Measurements from ENCODE around the gene UBAC2.

UBAC2 gene

DNA sequence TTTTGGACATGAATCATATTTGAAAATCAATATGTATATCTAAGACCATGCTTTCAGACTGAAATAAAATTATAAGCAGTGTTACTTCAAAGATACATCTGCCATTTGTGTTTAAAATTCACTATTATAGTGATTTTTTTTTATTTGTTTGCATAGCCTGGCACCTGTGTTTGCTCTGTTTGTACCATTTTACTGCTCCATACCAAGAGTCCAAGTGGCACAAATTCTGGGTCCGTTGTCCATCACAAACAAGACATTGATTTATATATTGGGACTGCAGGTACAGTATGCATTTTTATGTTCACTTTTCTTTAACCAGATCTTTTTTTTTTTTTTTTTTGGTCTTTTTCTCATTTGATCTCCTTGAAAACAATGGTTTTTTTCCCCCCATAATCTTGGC lies 113.3 kb downstream of the UBAC2 start:
- DNase-seq (ENCODE audit: low read depth), result no peak
- TF ChIP-seq, protein P1, sequence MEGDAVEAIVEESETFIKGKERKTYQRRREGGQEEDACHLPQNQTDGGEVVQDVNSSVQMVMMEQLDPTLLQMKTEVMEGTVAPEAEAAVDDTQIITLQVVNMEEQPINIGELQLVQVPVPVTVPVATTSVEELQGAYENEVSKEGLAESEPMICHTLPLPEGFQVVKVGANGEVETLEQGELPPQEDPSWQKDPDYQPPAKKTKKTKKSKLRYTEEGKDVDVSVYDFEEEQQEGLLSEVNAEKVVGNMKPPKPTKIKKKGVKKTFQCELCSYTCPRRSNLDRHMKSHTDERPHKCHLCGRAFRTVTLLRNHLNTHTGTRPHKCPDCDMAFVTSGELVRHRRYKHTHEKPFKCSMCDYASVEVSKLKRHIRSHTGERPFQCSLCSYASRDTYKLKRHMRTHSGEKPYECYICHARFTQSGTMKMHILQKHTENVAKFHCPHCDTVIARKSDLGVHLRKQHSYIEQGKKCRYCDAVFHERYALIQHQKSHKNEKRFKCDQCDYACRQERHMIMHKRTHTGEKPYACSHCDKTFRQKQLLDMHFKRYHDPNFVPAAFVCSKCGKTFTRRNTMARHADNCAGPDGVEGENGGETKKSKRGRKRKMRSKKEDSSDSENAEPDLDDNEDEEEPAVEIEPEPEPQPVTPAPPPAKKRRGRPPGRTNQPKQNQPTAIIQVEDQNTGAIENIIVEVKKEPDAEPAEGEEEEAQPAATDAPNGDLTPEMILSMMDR (conservative IDR thresholded peaks at IDR 0.05; ENCODE audit: low read depth, low read length), result no peak
- no peak overlapping the region for H3K4me3 ChIP-seq (ENCODE audit: low read depth, low read length)

DNA sequence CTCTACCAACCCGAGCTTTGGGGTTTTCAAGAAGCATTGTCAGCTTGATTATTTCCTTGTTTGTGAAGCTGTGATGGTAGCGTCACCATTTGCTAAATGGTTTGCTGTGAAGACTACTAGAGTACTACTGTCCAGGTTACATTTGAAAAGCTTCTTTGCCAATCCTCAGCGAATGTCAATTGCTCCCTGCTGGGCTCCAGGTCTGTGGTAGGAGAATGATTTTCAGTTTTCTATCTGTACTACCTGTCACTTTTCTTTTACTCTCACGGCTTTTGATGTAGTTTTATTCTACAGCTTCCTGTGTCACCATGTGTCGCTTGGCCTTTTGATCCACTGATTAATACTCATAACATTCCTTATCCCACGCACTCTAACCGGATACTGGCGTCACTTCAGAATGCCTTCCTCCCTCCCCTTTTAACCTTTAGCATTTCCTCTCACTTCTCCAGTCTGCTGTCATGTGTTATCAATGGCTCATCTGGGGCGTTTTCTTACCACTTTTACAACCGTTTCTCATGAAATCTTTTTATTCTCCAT lies 114.1 kb downstream of the UBAC2 start:
- DNase-seq (ENCODE audit: low read depth), result peak; percentile 83
- TF ChIP-seq, protein P1 (conservative IDR thresholded peaks at IDR 0.05; ENCODE audit: low read depth, low read length), result no peak
- H3K4me3 ChIP-seq (ENCODE audit: low read depth, low read length), result no peak overlapping the region

DNA sequence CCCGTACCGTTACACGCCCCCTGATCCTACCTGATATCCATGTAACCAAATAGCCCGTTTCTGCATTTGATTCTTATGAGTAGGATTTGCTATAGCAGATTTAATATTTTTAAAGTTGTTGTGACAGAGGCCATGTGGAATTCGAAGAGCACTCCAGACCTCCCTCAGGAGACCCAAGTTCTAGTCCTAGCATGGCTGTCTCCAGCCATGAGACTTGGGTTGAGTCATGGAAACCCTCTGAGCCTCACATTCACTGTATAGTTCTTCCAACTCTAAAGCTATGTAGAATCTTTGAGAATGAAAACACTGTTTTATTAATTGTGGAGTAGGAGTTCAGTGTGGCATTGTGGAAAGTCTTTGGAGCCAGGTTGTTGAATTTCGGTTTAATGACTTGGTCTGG lies 114.5 kb downstream of the UBAC2 start:
- no peak for DNase-seq (ENCODE audit: low read depth)
- TF ChIP-seq, protein P1 (conservative IDR thresholded peaks at IDR 0.05; ENCODE audit: low read depth, low read length), result no peak
- H3K4me3 ChIP-seq (ENCODE audit: low read depth, low read length), result no peak overlapping the region

DNA sequence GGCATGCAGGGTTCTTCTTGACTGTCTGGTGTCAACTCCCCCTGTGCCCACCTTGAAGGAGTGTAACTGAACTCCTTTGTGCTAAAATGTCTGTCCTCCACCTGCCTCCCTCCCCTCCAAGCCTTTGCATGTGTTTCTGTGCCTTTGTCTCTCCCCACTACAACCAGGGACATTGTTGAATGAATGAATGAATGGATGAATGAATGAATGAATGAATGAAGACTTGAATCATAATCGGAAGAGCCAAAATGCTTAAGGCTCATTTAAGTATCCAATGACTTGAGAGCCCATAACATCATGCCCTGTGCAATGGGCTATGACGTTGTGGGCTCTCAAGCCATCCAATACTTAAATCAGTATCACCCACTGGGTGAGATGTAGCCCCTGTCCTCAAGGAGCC lies 115.6 kb downstream of the UBAC2 start:
- H3K4me3 ChIP-seq (ENCODE audit: low read depth, low read length), result no peak overlapping the region
- DNase-seq (ENCODE audit: low read depth), result no peak
- TF ChIP-seq, protein P1 (conservative IDR thresholded peaks at IDR 0.05; ENCODE audit: low read depth, low read length), result no peak

DNA sequence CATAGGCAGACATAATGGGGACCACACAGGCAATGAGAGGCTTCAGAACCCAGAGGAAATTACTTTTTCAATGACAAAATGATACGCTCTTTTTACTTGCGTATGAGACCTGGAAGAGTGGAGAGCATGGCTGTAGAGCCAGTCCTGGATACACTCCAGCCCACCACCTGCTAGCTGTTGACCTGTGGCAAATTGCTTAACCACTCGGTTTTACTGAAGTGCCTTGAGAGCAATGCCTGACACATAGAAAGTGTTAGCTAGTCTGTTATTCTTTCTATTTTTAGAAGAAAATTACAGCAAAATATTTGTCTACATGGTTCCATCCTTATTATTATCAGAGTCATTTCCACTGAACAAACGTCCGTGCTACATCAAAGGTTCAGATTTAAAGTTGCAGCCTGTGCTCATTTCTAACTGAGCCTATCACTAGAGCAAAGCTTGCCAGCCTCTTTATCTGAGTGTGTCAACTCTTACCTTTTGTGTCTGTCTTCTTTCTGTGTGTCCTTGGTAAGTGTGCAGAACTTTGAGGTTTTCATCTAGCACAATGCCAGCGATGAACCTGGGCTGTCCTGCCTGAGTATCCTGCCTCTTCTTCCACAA lies 116.1 kb downstream of the UBAC2 start:
- H3K4me3 ChIP-seq (ENCODE audit: low read depth, low read length), result no peak overlapping the region
- DNase-seq (ENCODE audit: low read depth), result peak; percentile 90
- TF ChIP-seq, protein P1 (conservative IDR thresholded peaks at IDR 0.05; ENCODE audit: low read depth, low read length), result no peak

DNA sequence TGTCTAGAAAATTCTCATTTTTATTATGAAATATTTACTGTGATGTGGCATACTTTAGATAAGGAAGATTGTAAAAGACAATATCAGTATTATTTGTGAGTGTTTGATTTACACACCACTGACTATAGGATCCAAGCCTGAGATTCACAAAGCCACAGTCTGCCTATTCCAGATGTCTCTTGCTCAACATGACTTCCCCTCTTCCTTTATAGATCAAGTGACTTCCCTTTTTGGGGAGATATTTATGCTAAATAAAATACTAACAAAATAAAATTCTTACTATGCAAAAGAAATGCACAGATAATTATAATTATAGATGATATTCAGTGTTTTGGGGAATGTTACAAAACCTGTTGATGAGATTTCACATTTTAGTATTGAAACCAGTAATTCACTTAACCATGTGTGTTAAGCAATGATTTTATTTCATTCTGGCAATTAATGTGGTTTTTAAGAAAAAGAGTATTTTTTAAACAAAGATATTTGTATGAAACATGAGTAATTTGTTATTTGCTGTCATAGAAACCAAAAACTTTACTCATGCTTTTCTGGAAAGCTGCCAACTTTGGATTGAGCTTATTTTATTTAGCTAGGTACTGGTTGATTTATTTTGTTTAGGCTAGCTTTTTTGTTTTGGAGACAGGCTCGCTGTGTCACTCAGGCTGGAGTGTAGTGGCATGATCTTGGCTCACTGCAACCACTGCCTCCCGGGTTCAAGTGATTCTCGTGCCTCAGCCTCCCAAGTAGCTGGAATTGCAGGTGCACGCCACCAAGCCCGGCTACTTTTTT lies 120.2 kb downstream of the UBAC2 start:
- TF ChIP-seq, protein P1 (conservative IDR thresholded peaks at IDR 0.05; ENCODE audit: low read depth, low read length), result no peak
- DNase-seq (ENCODE audit: low read depth), result peak; percentile 93
- no peak overlapping the region for H3K4me3 ChIP-seq (ENCODE audit: low read depth, low read length)
